ENCODE data around the gene RPS6KA2. TPM values are rescaled to one million over a fixed set of nuclear protein-coding genes. Genes with fewer than 3 reads are reported as not detected.

Gene RPS6KA2
- total and polyA plus RNA-seq, 2 donors (not counting 1 experiment from before 2014, with no cell fraction given): 2.2 to 16.0 TPM

GRCh38 chr6:166533205-166533824, 93.7 kb downstream of the RPS6KA2 start:
- DNase-seq: no peak
- H3K4me1 ChIP-seq (ENCODE audit: control insufficient read depth in 2 of 2, insufficient read depth in 2 of 2, low read length in 2 of 2): no peaks in the 10 kb centered on the region
- POLR2A ChIA-PET: no interaction called here
- H3K9me3 Mint-ChIP-seq (ENCODE audit: insufficient read depth): no peaks in the 10 kb centered on the region
- H3K27me3 ChIP-seq (replicated peaks in 1 of 4; ENCODE audit: control extremely low read depth in 1 of 4, control insufficient read depth in 3 of 4, insufficient read depth in 4 of 4, low read length in 3 of 4): no peaks in the 10 kb centered on the region
- no peaks in the 10 kb centered on the region for H3K27me3 Mint-ChIP-seq
- peaks cover 2% of the 10 kb centered on the region for H3K4me1 Mint-ChIP-seq
- no peaks in the 10 kb centered on the region for H3K79me2 ChIP-seq (ENCODE audit: control insufficient read depth, insufficient read depth, low read length)
- H3K4me3 ChIP-seq (ENCODE audit: control extremely low read depth in 1 of 5, extremely low read depth in 1 of 5, insufficient read depth in 1 of 5, low read depth in 2 of 5, low read length in 4 of 5): no peak overlapping the region
- no peak overlapping the region for H3K27ac Mint-ChIP-seq
- 98% methylated on average over 8 of the region's 15 CpGs for WGBS (ENCODE audit: insufficient coverage)
- H2AFZ ChIP-seq (ENCODE audit: insufficient read depth, low read depth, low read length, poor library complexity, severe bottlenecking): no peak overlapping the region
- ATAC-seq (ENCODE audit: low read depth): no peak
- no peak for TF ChIP-seq EZH2 (IDR thresholded peaks at IDR 0.05; ENCODE audit: borderline replicate concordance, insufficient read depth, low read depth, low read length, poor library complexity, severe bottlenecking)
- no peak for TF ChIP-seq CTCF (IDR thresholded peaks at IDR 0.05)
- peaks cover 0 to 3% (median 0%) of the 10 kb centered on the region in 3 donors for H3K9me3 ChIP-seq (ENCODE audit: control extremely low read depth in 1 of 3, control insufficient read depth in 2 of 3, insufficient read depth in 1 of 3, low read length in 2 of 3)
- no peak overlapping the region for H3K27ac ChIP-seq (ENCODE audit: low read length in 2 of 2)
- CTCF ChIA-PET: no interaction called here
- no peaks in the 10 kb centered on the region for H3K36me3 ChIP-seq (replicated peaks in 1 of 2; ENCODE audit: control extremely low read depth in 1 of 2, control insufficient read depth in 1 of 2, extremely low read depth in 1 of 2, insufficient read depth in 2 of 2, low read length in 1 of 2)
- H3K4me3 Mint-ChIP-seq: no peak overlapping the region
- intact Hi-C loops (cut with micrococcal nuclease): no loop called here
- H4K20me1 ChIP-seq (ENCODE audit: control insufficient read depth, insufficient read depth, low read length, poor library complexity, severe bottlenecking): no peaks in the 10 kb centered on the region
- no peak overlapping the region for H3K9ac ChIP-seq (ENCODE audit: low read length)
- no peak overlapping the region for H3K4me2 ChIP-seq (replicated peaks; ENCODE audit: low read depth, low read length, poor library complexity, severe bottlenecking)

GRCh38 chr6:166532302-166532701, 94.7 kb downstream of the RPS6KA2 start:
- Mint-ChIP-seq H3K27me3 (no peaks in the 10 kb centered on the region), H3K9me3 (ENCODE audit: insufficient read depth) (no peaks in the 10 kb centered on the region), H3K4me3 (no peak overlapping the region), H3K4me1 (peaks cover 2% of the 10 kb centered on the region), H3K27ac (no peak overlapping the region)
- Histone ChIP-seq H3K36me3 (replicated peaks in 1 of 2; ENCODE audit: control extremely low read depth in 1 of 2, control insufficient read depth in 1 of 2, extremely low read depth in 1 of 2, insufficient read depth in 2 of 2, low read length in 1 of 2) (no peaks in the 10 kb centered on the region), H3K4me2 (replicated peaks; ENCODE audit: low read depth, low read length, poor library complexity, severe bottlenecking) (no peak overlapping the region), H3K4me1 (ENCODE audit: control insufficient read depth in 2 of 2, insufficient read depth in 2 of 2, low read length in 2 of 2) (no peaks in the 10 kb centered on the region), H3K9me3 (ENCODE audit: control extremely low read depth in 1 of 3, control insufficient read depth in 2 of 3, insufficient read depth in 1 of 3, low read length in 2 of 3) (peaks cover 0 to 3% (median 0%) of the 10 kb centered on the region in 3 donors), H3K9ac (ENCODE audit: low read length) (no peak overlapping the region), H3K27ac (ENCODE audit: low read length in 2 of 2) (no peak overlapping the region), H4K20me1 (ENCODE audit: control insufficient read depth, insufficient read depth, low read length, poor library complexity, severe bottlenecking) (no peaks in the 10 kb centered on the region), H2AFZ (ENCODE audit: insufficient read depth, low read depth, low read length, poor library complexity, severe bottlenecking) (no peak overlapping the region), H3K4me3 (ENCODE audit: control extremely low read depth in 1 of 5, extremely low read depth in 1 of 5, insufficient read depth in 1 of 5, low read depth in 2 of 5, low read length in 4 of 5) (no peak overlapping the region), H3K79me2 (ENCODE audit: control insufficient read depth, insufficient read depth, low read length) (no peaks in the 10 kb centered on the region), H3K27me3 (replicated peaks in 1 of 4; ENCODE audit: control extremely low read depth in 1 of 4, control insufficient read depth in 3 of 4, insufficient read depth in 4 of 4, low read length in 3 of 4) (no peaks in the 10 kb centered on the region)
- POLR2A ChIA-PET: no interaction called here
- TF ChIP-seq CTCF (IDR thresholded peaks at IDR 0.05) (no peak), EZH2 (IDR thresholded peaks at IDR 0.05; ENCODE audit: borderline replicate concordance, insufficient read depth, low read depth, low read length, poor library complexity, severe bottlenecking) (no peak)
- CTCF ChIA-PET: no interaction called here
- intact Hi-C loops (cut with micrococcal nuclease): no loop called here
- DNase-seq (no peak), ATAC-seq (ENCODE audit: low read depth) (no peak)
- 95% methylated on average over 12 of the region's 12 CpGs for WGBS (ENCODE audit: insufficient coverage)

Data from B cell (primary cell).